Measurements from ENCODE around the gene SERPINB7. TPM values are rescaled to one million over a fixed set of nuclear protein-coding genes. Genes with fewer than 3 reads are reported as not detected.

SERPINB7 gene
- polyA plus RNA-seq, 1 experiment: 28.1 TPM

GRCh38 chr18:63795606-63796005, 20.4 kb downstream of the SERPINB7 start:
- no peaks in the 10 kb centered on the region for H3K27me3 ChIP-seq (ENCODE audit: control insufficient read depth, insufficient read depth, low read length)
- TF ChIP-seq CTCF (IDR thresholded peaks at IDR 0.05; ENCODE audit: low read depth, low read length): no peak
- ChIA-PET CTCF (interaction anchor here (0.7 kb wide), 1 partner anchor 161 kb away, joined by 3 read pairs; no protein-coding TSS in a partner anchor), POLR2A (no interaction called here)
- H3K9me3 ChIP-seq (ENCODE audit: control insufficient read depth, insufficient read depth, low read length): no peaks in the 10 kb centered on the region
- no peak for DNase-seq (ENCODE audit: low read depth, low spot score)
- no peak overlapping the region for H3K4me3 ChIP-seq (ENCODE audit: low read depth, low read length)
- H3K27ac ChIP-seq (ENCODE audit: low read depth, low read length): no peak overlapping the region

- no peak for TF ChIP-seq CTCF (IDR thresholded peaks at IDR 0.05; ENCODE audit: low read depth, low read length)
- DNase-seq (ENCODE audit: low read depth, low spot score): no peak
- H3K9me3 ChIP-seq (ENCODE audit: control insufficient read depth, insufficient read depth, low read length): no peaks in the 10 kb centered on the region
- ChIA-PET CTCF (interaction anchor here (0.5 to 1.3 kb wide), 2 partner anchors 57 to 281 kb away, joined by 3 to 8 read pairs; no protein-coding TSS in a partner anchor), POLR2A (no interaction called here)
- no peak overlapping the region for H3K4me3 ChIP-seq (ENCODE audit: low read depth, low read length)
- no peaks in the 10 kb centered on the region for H3K27me3 ChIP-seq (ENCODE audit: control insufficient read depth, insufficient read depth, low read length)
- no peak overlapping the region for H3K27ac ChIP-seq (ENCODE audit: low read depth, low read length)
Measured at GRCh38 chr18:63799189-63799588, 24.0 kb downstream of the SERPINB7 start.

- no peak for TF ChIP-seq CTCF (IDR thresholded peaks at IDR 0.05; ENCODE audit: low read depth, low read length)
- Histone ChIP-seq H3K27ac (ENCODE audit: low read depth, low read length) (no peak overlapping the region), H3K9me3 (ENCODE audit: control insufficient read depth, insufficient read depth, low read length) (no peaks in the 10 kb centered on the region), H3K27me3 (ENCODE audit: control insufficient read depth, insufficient read depth, low read length) (no peaks in the 10 kb centered on the region), H3K4me3 (ENCODE audit: low read depth, low read length) (no peak overlapping the region)
- POLR2A ChIA-PET: no interaction called here
- CTCF ChIA-PET: no interaction called here
- DNase-seq (ENCODE audit: low read depth, low spot score): no peak
Measured at GRCh38 chr18:63801343-63801742, 26.1 kb downstream of the SERPINB7 start.

GRCh38 chr18:63808125-63808524, 32.9 kb downstream of the SERPINB7 start:
- CTCF ChIA-PET: no interaction called here

More at GRCh38 chr18:63808125-63808524, 32.9 kb downstream of the SERPINB7 start:
- Histone ChIP-seq H3K27ac (ENCODE audit: low read depth, low read length) (no peak overlapping the region), H3K4me3 (ENCODE audit: low read depth, low read length) (no peak overlapping the region), H3K27me3 (ENCODE audit: control insufficient read depth, insufficient read depth, low read length) (no peaks in the 10 kb centered on the region), H3K9me3 (ENCODE audit: control insufficient read depth, insufficient read depth, low read length) (no peaks in the 10 kb centered on the region)
- DNase-seq (ENCODE audit: low read depth, low spot score): no peak
- TF ChIP-seq CTCF (IDR thresholded peaks at IDR 0.05; ENCODE audit: low read depth, low read length): no peak
- POLR2A ChIA-PET: no interaction called here

All from AG04450 (cell line).